Measurements from ENCODE around the gene PLEKHF1. TPM values are rescaled to one million over a fixed set of nuclear protein-coding genes. Genes with fewer than 3 reads are reported as not detected.

The PLEKHF1 gene
- total and polyA plus RNA-seq, 2 donors (not counting 1 experiment from before 2014, with no cell fraction given) = 5.2 to 72.5 TPM

DNA sequence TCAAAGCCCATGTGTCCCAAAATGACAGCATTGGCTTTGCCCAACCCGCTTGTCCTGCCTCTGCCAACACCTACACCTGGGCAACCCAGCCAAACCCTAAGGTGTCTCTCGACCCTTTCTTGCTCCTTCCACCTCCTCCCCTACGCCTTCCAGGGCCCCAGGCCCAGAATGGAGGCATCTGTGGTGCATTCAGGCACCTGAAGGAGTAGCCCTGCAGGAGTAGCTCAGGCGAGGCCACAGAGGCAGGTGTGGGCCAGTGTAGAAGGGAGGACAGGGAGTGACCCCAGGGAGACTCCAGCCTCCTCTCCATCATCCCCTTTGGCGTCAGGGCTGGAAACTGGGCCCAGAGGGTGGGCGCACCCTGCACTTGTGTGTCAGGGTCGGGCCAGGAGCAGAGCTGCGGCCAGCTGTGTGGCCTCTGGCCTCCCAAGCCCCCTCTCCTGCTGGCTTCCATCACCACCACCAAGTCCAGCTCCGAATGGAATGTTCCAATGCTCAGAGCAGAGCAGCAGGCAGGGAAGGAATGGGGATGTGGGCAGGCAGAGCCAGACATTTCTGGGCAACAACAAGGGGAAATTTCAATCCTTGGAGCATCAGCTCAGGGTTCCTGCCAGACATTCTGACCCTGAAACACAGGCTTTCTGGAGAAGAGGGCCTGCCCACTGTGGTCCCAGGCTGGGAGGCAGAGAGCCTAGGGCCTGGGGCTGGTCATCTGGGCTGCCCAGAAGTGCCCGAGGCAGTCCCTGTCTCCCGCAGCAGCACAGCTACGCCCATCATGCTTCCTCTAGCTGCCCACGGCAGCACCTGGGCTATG lies 16.4 kb downstream of the PLEKHF1 start:
- Histone ChIP-seq H3K4me3 (replicated peaks in 1 of 4; ENCODE audit: control extremely low read depth in 1 of 4, insufficient read depth in 1 of 4, low read depth in 3 of 4, low read length in 4 of 4) (no peak overlapping the region), H3K79me2 (ENCODE audit: control insufficient read depth, insufficient read depth, low read length) (no peaks in the 10 kb centered on the region), H2AFZ (ENCODE audit: low read length) (no peak overlapping the region), H3K4me2 (ENCODE audit: extremely low read depth, insufficient read depth, low read length) (no peak overlapping the region), H3K4me1 (ENCODE audit: control insufficient read depth, extremely low read depth, insufficient read depth, low read length) (peaks cover 12% of the 10 kb centered on the region), H3K9me3 (ENCODE audit: control insufficient read depth, insufficient read depth, low read depth, low read length) (no peaks in the 10 kb centered on the region), H4K20me1 (ENCODE audit: control insufficient read depth, extremely low read depth, insufficient read depth, low read length) (no peaks in the 10 kb centered on the region), H3K27me3 (ENCODE audit: control insufficient read depth, insufficient read depth, low read length) (no peaks in the 10 kb centered on the region), H3K36me3 (ENCODE audit: control insufficient read depth, insufficient read depth, low read length) (peaks cover 1% of the 10 kb centered on the region), H3K27ac (ENCODE audit: insufficient read depth, low read length) (no peak overlapping the region), H3K9ac (ENCODE audit: insufficient read depth, low read length) (no peak overlapping the region)
- no peak for TF ChIP-seq EZH2 (IDR thresholded peaks at IDR 0.05; ENCODE audit: low read length, missing control alignments)
- TF ChIP-seq, protein P1, sequence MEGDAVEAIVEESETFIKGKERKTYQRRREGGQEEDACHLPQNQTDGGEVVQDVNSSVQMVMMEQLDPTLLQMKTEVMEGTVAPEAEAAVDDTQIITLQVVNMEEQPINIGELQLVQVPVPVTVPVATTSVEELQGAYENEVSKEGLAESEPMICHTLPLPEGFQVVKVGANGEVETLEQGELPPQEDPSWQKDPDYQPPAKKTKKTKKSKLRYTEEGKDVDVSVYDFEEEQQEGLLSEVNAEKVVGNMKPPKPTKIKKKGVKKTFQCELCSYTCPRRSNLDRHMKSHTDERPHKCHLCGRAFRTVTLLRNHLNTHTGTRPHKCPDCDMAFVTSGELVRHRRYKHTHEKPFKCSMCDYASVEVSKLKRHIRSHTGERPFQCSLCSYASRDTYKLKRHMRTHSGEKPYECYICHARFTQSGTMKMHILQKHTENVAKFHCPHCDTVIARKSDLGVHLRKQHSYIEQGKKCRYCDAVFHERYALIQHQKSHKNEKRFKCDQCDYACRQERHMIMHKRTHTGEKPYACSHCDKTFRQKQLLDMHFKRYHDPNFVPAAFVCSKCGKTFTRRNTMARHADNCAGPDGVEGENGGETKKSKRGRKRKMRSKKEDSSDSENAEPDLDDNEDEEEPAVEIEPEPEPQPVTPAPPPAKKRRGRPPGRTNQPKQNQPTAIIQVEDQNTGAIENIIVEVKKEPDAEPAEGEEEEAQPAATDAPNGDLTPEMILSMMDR (conservative IDR thresholded peaks at IDR 0.05 in 1 of 2, IDR thresholded peaks at IDR 0.05 in 1 of 2; ENCODE audit: low read depth in 1 of 2, low read length in 2 of 2) = no peak
- peak; percentile 42 to 69 for DNase-seq (ENCODE audit: low read depth in 2 of 2)

DNA sequence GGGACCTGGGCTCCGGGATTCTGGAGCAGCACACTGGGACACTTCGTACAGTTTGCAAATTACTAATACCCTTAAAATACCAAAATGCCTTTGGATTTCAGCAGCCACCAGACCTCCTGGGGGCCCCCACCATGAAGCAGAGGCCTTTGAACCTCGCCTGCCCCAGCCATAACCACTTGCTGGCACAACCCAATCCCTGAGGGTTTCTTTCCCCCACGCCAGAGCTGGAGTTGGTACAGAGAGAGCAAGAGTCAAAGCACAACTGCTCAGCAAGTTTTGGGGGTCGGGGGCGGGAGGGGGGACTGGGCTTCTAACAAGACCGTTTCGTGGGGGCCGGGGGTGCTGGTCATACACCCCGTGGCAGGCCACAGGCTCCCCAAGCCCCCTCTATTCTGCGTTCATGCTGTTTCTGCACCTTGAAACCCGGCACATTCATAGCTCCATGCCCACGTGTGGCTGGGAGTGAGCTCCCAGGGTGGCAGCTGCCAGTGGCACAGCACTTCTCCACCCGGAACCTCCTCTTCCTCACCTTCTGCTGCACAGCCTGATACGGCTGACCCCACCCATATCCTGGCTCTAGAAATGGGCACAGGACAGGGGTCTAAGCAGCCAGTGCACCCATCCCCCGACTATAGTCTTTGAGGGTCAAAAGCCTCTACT lies 17.1 kb downstream of the PLEKHF1 start:
- H3K4me3 ChIP-seq (replicated peaks in 1 of 4; ENCODE audit: control extremely low read depth in 1 of 4, insufficient read depth in 1 of 4, low read depth in 3 of 4, low read length in 4 of 4) = no peak overlapping the region
- H3K4me1 ChIP-seq (ENCODE audit: control insufficient read depth, extremely low read depth, insufficient read depth, low read length) = peaks cover 16% of the 10 kb centered on the region
- H3K36me3 ChIP-seq (ENCODE audit: control insufficient read depth, insufficient read depth, low read length) = peaks cover 1% of the 10 kb centered on the region
- H3K4me2 ChIP-seq (ENCODE audit: extremely low read depth, insufficient read depth, low read length) = no peak overlapping the region
- H3K9me3 ChIP-seq (ENCODE audit: control insufficient read depth, insufficient read depth, low read depth, low read length) = no peaks in the 10 kb centered on the region
- H3K9ac ChIP-seq (ENCODE audit: insufficient read depth, low read length) = no peak overlapping the region
- H3K27ac ChIP-seq (ENCODE audit: insufficient read depth, low read length) = no peak overlapping the region
- H4K20me1 ChIP-seq (ENCODE audit: control insufficient read depth, extremely low read depth, insufficient read depth, low read length) = no peaks in the 10 kb centered on the region
- DNase-seq (ENCODE audit: low read depth in 2 of 2) = no peak
- no peak overlapping the region for H2AFZ ChIP-seq (ENCODE audit: low read length)
- no peak for TF ChIP-seq EZH2 (IDR thresholded peaks at IDR 0.05; ENCODE audit: low read length, missing control alignments)
- TF ChIP-seq, protein P1 (conservative IDR thresholded peaks at IDR 0.05 in 1 of 2, IDR thresholded peaks at IDR 0.05 in 1 of 2; ENCODE audit: low read depth in 1 of 2, low read length in 2 of 2) = no peak
- H3K27me3 ChIP-seq (ENCODE audit: control insufficient read depth, insufficient read depth, low read length) = no peaks in the 10 kb centered on the region
- H3K79me2 ChIP-seq (ENCODE audit: control insufficient read depth, insufficient read depth, low read length) = no peaks in the 10 kb centered on the region

DNA sequence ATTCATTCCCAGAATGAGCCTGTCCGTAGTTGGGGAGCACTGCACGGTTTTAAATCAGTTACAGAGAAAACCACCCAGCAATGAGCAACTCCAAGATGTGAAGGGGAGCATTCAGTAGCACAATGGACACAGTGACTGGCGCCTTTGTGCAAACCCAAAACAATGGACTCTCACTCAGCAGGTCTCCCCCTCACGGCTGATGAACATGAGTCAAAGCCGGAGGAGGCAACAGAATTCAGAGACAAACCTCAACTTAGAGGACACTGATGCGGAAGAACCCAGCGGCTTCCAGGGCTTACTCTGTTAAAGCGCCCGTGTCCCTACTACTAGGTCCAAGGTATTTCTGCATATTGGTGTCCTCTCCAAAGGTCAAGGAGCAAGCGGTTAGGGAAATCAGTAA lies 17.7 kb downstream of the PLEKHF1 start:
- TF ChIP-seq, protein P1 (conservative IDR thresholded peaks at IDR 0.05 in 1 of 2, IDR thresholded peaks at IDR 0.05 in 1 of 2; ENCODE audit: low read depth in 1 of 2, low read length in 2 of 2) = no peak
- TF ChIP-seq EZH2 (IDR thresholded peaks at IDR 0.05; ENCODE audit: low read length, missing control alignments) = no peak
- peak in 1 of 2 donors; percentile 69 for DNase-seq (ENCODE audit: low read depth in 2 of 2)
- Histone ChIP-seq H2AFZ (ENCODE audit: low read length) (no peak overlapping the region), H3K4me3 (replicated peaks in 1 of 4; ENCODE audit: control extremely low read depth in 1 of 4, insufficient read depth in 1 of 4, low read depth in 3 of 4, low read length in 4 of 4) (no peak overlapping the region), H3K4me1 (ENCODE audit: control insufficient read depth, extremely low read depth, insufficient read depth, low read length) (peaks cover 16% of the 10 kb centered on the region), H3K36me3 (ENCODE audit: control insufficient read depth, insufficient read depth, low read length) (peaks cover 1% of the 10 kb centered on the region), H4K20me1 (ENCODE audit: control insufficient read depth, extremely low read depth, insufficient read depth, low read length) (no peaks in the 10 kb centered on the region), H3K27ac (ENCODE audit: insufficient read depth, low read length) (no peak overlapping the region), H3K27me3 (ENCODE audit: control insufficient read depth, insufficient read depth, low read length) (no peaks in the 10 kb centered on the region), H3K9ac (ENCODE audit: insufficient read depth, low read length) (no peak overlapping the region), H3K9me3 (ENCODE audit: control insufficient read depth, insufficient read depth, low read depth, low read length) (no peaks in the 10 kb centered on the region), H3K79me2 (ENCODE audit: control insufficient read depth, insufficient read depth, low read length) (no peaks in the 10 kb centered on the region), H3K4me2 (ENCODE audit: extremely low read depth, insufficient read depth, low read length) (no peak overlapping the region)

Data from fibroblast of lung (primary cell).